H1 (cell line): ENCODE data around the gene THAP11. TPM values are rescaled to one million over a fixed set of nuclear protein-coding genes. Genes with fewer than 3 reads are reported as not detected.

ENCODE experiments used
- EGR1 ChIP-seq: IDR thresholded peaks from 2 replicates; pipeline ENCODE4 v1.6.1; 2011; ENCODE audit warnings: low read depth, low read length, borderline replicate concordance
- RNF2 ChIP-seq: fragments of 200-900, 300-1000 bp; sonication (generic); IDR thresholded peaks from 2 replicates; pipeline ENCODE4 v1.7.1; 2016; ENCODE audit warnings: borderline replicate concordance, low read depth, mild to moderate bottlenecking, antibody characterized with exemption, low read length; ENCODE audit not compliant: poor library complexity, severe bottlenecking; ENCODE audit errors: missing control alignments
- TEAD4 ChIP-seq: IDR thresholded peaks from 2 replicates; pipeline ENCODE4 v1.6.1; 2012; ENCODE audit warnings: low read depth, low read length, inconsistent platforms, mixed read lengths
- YY1 ChIP-seq: IDR thresholded peaks from 2 replicates; pipeline ENCODE4 v1.6.1; 2011; ENCODE audit warnings: low read depth, mild to moderate bottlenecking, low read length
- polyA plus RNA-seq, 7 experiments: library from polyadenylated mRNA; depleted of rRNA in 3 of 7; stranded (reverse) in 5 of 7; unstranded in 2 of 7; fragments of >200 nt in 5 of 7; fragments of 200-250 nt in 2 of 7; gene quantifications; 1 replicate in 5 of 7; 2 replicates in 1 of 7; 4 replicates in 1 of 7; pipeline versions ENCODE4 v1.2.1 to v1.2.3, GENCODE V29; 2011 to 2013; ENCODE audit warnings: missing spikeins in 2 of 7, mixed read lengths in 2 of 7
- total RNA-seq: library from RNA; stranded (reverse); fragmentation: NEBNext Ultra II Directional; extraction: Animal tissue kit (Norgen Biotek cat#: 25700); gene quantifications from 2 replicates; pipeline ENCODE4 v1.2.1, GENCODE V29; 2021

Gene THAP11
- total and polyA plus RNA-seq, 2 of the 8 experiments (the other 6 are each of a cell fraction or from before 2014, with no cell fraction given), result 50.8 to 54.8 TPM

GRCh38 chr16:67877064-67877463, 34.9 kb downstream of the THAP11 start (continued):
- TF ChIP-seq EGR1 (no peak), RNF2 (no peak), TEAD4 (no peak), YY1 (no peak)
